HG03342 (cell line): ENCODE results near the gene EFCAB8.
"Not testable (repeated sequence)": the region's sequence is repeated elsewhere in the genome, so short reads cannot be mapped to it uniquely, and the experiment has no call there.

Experiments
- ATAC-seq: cut with Tn5 transposase; IDR thresholded peaks from one replicate; pipeline ENCODE4 v1.9.1; 2021; ENCODE audit warnings: mild to moderate bottlenecking, moderate library complexity; ENCODE audit not compliant: unreplicated experiment

Gene EFCAB8

GRCh38 chr20:32970115-32970972, 111.6 kb downstream of the EFCAB8 start:
- no peak for ATAC-seq

DNA sequence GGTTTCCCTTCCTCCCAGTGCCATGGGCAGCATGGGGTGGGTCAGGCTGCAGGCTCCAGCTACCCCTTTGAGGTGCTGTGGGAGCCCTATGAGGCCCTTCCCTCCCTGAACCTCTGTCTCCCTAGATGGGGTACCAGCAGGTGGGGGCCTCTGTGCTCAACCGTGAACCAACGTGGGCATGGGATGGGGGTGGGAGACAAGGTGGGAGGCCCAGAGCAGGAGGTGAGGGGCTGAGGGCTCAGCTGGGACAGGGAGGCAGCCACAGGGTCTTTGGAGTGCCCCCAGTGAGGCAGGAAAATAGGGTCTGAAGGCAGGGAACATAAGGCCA, 112.2 kb downstream of the EFCAB8 start:
- ATAC-seq = no peak

GRCh38 chr20:32971703-32972161, 113.0 kb downstream of the EFCAB8 start:
- peak; percentile 25 for ATAC-seq

- peak; percentile 77 for ATAC-seq
Observed at GRCh38 chr20:32972181-32973076, 113.7 kb downstream of the EFCAB8 start.

- ATAC-seq = no peak
Observed at GRCh38 chr20:32973077-32973717, 114.5 kb downstream of the EFCAB8 start.

GRCh38 chr20:32974204-32975064, 115.7 kb downstream of the EFCAB8 start:
- not testable (repeated sequence) for ATAC-seq

DNA sequence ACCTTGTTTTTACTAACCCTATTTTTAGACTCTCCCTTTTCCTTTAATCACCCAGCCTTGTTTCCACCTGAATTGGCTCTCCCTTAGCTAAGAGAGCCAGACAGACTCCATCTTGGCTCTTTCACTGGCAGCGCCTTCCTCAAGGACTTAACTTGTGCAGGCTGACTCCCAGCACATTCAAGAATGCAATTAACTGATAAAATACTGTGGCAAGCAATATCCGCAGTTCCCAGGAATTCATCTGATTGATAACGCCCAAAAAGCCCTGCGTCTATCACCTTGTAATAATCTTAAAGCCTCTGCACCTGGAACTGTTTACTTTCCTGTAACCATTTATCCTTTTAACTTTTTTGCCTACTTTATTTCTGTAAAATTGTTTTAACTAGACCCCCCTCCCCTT, 116.4 kb downstream of the EFCAB8 start:
- ATAC-seq = not testable (repeated sequence)

DNA sequence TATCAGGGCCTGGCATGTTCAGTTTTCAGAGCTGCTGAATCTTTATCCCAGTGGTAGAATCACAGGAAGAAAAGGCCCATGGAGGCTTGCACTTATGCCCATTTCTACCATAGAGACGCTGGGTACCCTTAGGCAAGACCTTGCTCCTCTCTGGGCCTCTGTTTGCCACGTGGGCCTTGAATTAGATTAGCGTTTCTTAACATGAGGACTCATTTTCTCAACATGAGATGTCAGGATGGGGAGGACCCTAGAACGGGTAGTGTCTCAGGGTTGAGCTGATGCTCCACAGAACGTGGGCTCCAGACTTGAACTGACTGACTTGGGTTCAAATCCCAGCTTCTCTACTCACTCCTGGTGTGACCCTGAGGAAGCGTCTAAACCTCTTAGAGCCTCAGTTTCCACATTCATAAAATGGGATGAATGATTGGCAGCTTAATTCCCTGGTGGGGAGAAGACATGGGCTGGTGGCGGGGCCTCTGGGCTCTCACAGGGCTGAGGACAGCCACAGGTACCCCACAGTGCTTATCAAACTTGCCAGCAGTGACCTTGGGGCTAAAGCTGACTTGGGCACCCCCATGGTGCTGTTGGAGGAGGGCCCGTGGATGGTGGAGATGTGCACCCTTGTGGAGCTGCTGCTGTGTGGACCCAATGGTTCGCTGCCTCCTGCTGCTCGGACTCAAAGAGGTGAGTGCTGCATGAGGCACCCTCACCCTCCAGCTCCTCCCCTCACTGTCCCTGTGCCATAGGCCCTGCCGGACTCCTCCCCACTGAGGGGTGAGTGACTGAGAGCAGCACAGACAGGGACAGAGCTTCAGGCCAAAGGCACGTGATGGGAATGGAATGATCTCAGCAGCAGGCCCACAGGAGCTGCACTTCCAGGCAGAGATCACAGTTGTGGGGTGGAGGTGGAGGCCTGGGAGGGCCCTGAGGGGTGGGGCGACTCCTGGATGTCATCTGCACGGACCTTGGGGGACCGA, 117.3 kb downstream of the EFCAB8 start:
- no peak for ATAC-seq

DNA sequence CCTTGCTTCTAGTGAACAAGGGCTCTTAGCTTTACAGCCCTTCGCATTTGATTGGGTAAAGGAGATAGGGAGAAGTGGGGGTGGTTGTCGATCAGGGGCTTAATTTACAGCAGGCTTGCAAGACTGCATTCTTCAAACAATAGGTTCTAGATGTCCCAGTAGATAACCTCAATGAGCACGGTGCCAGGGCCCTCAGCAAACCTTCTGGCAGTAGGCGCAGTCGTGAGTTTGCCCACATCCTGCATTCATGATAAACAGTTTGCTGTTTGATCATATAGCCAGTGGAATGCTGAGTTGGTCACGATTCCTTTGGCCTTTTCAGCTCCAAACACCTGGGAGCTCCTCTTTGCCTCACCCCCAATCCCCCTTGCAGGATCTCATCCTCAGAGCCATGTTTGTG, 118.0 kb downstream of the EFCAB8 start:
- no peak for ATAC-seq

- no peak for ATAC-seq
Observed at GRCh38 chr20:32977281-32978008, 118.7 kb downstream of the EFCAB8 start.

- no peak for ATAC-seq
Observed at GRCh38 chr20:32978009-32978335, 119.2 kb downstream of the EFCAB8 start.

DNA sequence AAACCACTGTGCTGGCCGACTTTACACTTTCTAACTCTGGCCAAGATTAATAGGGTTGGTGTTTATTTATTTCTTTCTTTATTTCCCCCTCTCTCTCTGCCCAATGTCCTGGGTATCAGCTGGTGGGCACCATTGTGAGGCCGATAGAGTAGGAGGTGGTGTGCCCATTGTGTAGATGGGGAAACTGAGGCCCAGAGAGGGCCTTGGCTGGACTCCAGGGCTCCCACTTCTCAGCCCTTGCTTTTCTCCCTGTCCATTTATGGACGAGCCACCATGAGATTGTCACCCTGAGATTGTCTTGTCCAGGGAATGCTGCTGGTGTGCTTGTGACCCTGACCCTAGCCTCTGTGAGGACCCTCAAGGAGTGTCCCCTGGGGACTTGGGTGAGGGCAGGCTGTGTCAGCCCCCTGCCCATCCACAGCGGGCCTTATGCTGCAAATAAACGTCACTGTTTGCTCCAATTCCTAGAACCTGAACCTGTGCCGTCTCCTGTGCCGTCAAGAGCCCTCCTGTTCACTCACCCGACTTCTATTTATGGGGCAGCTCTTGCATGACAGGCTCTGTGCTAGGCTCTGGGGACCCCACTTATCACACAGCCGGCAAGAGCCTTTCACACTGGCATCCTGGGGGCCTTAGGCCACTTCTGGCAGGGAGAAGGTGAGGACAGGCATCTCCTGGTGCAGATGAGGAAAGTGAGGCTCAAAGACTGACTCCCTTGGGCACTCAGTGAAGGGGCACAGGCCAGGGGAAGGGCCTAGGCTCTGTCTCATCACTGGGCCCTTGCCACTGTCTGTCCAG, 120.7 kb downstream of the EFCAB8 start:
- no peak for ATAC-seq

DNA sequence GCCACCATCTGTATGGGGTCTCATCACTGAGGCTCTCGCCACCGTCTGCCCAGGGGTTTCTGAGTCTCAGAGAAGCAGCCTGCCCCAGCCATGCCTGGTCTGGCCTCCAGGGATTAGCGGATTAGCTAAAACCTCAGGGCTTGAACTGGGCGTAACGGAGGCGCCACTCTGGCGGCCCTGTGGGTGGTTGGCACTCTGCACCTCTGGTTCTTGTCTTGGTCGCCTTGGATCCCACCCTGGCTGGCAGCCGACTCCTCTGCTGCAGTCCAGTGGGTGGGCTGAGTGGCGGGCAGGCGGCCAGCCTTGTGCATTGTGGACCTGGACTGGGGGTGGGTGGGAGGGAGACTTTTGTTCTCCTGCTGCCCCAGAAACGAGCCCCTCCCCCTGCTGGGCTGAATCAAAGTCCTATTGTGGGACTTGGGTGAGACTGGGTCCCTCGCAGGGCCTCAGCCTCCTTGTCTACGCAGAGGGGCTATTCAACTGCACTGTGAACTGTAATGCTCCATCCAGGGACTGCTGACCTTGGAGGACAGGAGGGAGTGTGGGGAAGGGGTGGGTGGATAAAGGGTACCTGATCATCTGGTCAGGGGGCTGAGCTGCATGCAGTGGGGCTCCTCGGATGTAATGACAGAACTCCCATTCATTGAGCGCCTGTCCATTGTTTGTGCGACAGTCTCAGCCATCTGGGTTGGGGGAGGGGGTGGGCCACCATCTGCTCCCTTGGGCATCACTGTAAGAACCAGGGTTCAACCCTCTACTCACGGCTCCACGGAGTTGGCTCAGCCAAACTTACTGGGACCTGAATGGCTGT, 121.6 kb downstream of the EFCAB8 start:
- no peak for ATAC-seq

GRCh38 chr20:32980990-32981389, 122.3 kb downstream of the EFCAB8 start:
- ATAC-seq = no peak

- no peak for ATAC-seq
Observed at GRCh38 chr20:32982617-32983458, 124.1 kb downstream of the EFCAB8 start.

DNA sequence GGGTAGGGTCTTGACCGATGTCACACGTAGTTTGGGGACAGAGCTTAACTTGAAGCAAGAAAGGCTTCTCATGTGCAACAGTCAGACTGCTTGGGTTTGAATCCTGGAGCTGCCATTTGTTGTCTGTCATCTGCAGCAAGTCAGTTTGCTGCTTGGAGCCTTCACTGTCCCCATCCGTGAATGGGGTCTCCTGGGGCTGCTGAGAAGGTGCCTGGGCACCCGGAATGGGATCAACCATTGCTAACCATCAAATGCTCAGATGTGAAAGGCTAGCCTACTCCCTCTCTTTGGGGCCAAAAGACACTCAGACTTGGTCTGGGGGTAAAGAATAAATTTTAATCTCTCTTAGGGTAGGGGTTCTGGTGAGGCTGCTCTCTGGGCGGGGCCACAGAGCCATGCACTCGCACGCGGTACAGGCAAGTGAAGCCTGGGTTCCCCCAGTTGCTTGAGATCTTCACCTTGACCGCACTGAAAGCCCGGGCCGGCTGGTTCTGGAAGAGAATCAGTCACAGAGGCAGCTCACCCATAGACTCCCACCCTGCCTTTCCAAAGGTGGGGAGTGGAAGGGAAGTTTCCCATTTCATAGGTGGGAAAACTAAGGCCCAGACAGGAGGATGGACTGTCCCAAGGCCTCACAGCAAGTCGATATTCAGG, 124.9 kb downstream of the EFCAB8 start:
- ATAC-seq = no peak
